ENCODE results near the gene ATXN10. TPM values are rescaled to one million over a fixed set of nuclear protein-coding genes. Genes with fewer than 3 reads are reported as not detected.

Gene ATXN10
- total and polyA plus RNA-seq, 2 donors (not counting 1 experiment from before 2014, with no cell fraction given), result 52.3 to 95.5 TPM

GRCh38 chr22:45690008-45690407, 18.4 kb downstream of the ATXN10 start:
- Histone ChIP-seq H4K20me1 (ENCODE audit: control insufficient read depth, insufficient read depth, low read length, poor library complexity, severe bottlenecking) (peaks cover 52% of the 10 kb centered on the region), H2AFZ (ENCODE audit: insufficient read depth, low read depth, low read length, poor library complexity, severe bottlenecking) (no peak overlapping the region), H3K9me3 (ENCODE audit: control extremely low read depth in 1 of 3, control insufficient read depth in 2 of 3, insufficient read depth in 1 of 3, low read length in 2 of 3) (no peaks in the 10 kb centered on the region), H3K9ac (ENCODE audit: low read length) (no peak overlapping the region), H3K36me3 (replicated peaks in 1 of 2; ENCODE audit: control extremely low read depth in 1 of 2, control insufficient read depth in 1 of 2, extremely low read depth in 1 of 2, insufficient read depth in 2 of 2, low read length in 1 of 2) (peaks cover 2 to 21% of the 10 kb centered on the region in 2 experiments), H3K4me2 (replicated peaks; ENCODE audit: low read depth, low read length, poor library complexity, severe bottlenecking) (no peak overlapping the region), H3K79me2 (ENCODE audit: control insufficient read depth, insufficient read depth, low read length) (peaks cover 63% of the 10 kb centered on the region), H3K4me3 (ENCODE audit: control extremely low read depth in 1 of 5, extremely low read depth in 1 of 5, insufficient read depth in 1 of 5, low read depth in 2 of 5, low read length in 4 of 5) (no peak overlapping the region), H3K27me3 (replicated peaks in 1 of 4; ENCODE audit: control extremely low read depth in 1 of 4, control insufficient read depth in 3 of 4, insufficient read depth in 4 of 4, low read length in 3 of 4) (no peaks in the 10 kb centered on the region), H3K27ac (ENCODE audit: low read length in 2 of 2) (no peak overlapping the region), H3K4me1 (ENCODE audit: control insufficient read depth in 2 of 2, insufficient read depth in 2 of 2, low read length in 2 of 2) (peaks cover 0 to 2% of the 10 kb centered on the region in 2 donors)
- TF ChIP-seq EZH2 (IDR thresholded peaks at IDR 0.05; ENCODE audit: borderline replicate concordance, insufficient read depth, low read depth, low read length, poor library complexity, severe bottlenecking), result no peak
- TF ChIP-seq, protein P1, sequence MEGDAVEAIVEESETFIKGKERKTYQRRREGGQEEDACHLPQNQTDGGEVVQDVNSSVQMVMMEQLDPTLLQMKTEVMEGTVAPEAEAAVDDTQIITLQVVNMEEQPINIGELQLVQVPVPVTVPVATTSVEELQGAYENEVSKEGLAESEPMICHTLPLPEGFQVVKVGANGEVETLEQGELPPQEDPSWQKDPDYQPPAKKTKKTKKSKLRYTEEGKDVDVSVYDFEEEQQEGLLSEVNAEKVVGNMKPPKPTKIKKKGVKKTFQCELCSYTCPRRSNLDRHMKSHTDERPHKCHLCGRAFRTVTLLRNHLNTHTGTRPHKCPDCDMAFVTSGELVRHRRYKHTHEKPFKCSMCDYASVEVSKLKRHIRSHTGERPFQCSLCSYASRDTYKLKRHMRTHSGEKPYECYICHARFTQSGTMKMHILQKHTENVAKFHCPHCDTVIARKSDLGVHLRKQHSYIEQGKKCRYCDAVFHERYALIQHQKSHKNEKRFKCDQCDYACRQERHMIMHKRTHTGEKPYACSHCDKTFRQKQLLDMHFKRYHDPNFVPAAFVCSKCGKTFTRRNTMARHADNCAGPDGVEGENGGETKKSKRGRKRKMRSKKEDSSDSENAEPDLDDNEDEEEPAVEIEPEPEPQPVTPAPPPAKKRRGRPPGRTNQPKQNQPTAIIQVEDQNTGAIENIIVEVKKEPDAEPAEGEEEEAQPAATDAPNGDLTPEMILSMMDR (IDR thresholded peaks at IDR 0.05), result no peak
- Mint-ChIP-seq H3K9me3 (ENCODE audit: insufficient read depth) (no peaks in the 10 kb centered on the region), H3K27ac (no peak overlapping the region), H3K4me3 (no peak overlapping the region), H3K4me1 (peaks cover 18% of the 10 kb centered on the region), H3K27me3 (no peaks in the 10 kb centered on the region)
- ChIA-PET CTCF (no interaction called here), POLR2A (no interaction called here)
- DNase-seq, result no peak
- intact Hi-C loops (cut with micrococcal nuclease), result no loop called here
- no CpG with 5 or more reads among the region's 2 CpGs for WGBS (ENCODE audit: insufficient coverage)
- no peak for ATAC-seq (ENCODE audit: low read depth)

GRCh38 chr22:45692549-45692948, 20.9 kb downstream of the ATXN10 start:
- no peak for ATAC-seq (ENCODE audit: low read depth)
- Histone ChIP-seq H3K4me2 (replicated peaks; ENCODE audit: low read depth, low read length, poor library complexity, severe bottlenecking) (no peak overlapping the region), H3K36me3 (replicated peaks in 1 of 2; ENCODE audit: control extremely low read depth in 1 of 2, control insufficient read depth in 1 of 2, extremely low read depth in 1 of 2, insufficient read depth in 2 of 2, low read length in 1 of 2) (peaks cover 2 to 26% of the 10 kb centered on the region in 2 experiments), H3K27ac (ENCODE audit: low read length in 2 of 2) (no peak overlapping the region), H2AFZ (ENCODE audit: insufficient read depth, low read depth, low read length, poor library complexity, severe bottlenecking) (no peak overlapping the region), H3K9me3 (ENCODE audit: control extremely low read depth in 1 of 3, control insufficient read depth in 2 of 3, insufficient read depth in 1 of 3, low read length in 2 of 3) (no peaks in the 10 kb centered on the region), H4K20me1 (ENCODE audit: control insufficient read depth, insufficient read depth, low read length, poor library complexity, severe bottlenecking) (peaks cover 40% of the 10 kb centered on the region), H3K79me2 (ENCODE audit: control insufficient read depth, insufficient read depth, low read length) (peaks cover 39% of the 10 kb centered on the region), H3K4me1 (ENCODE audit: control insufficient read depth in 2 of 2, insufficient read depth in 2 of 2, low read length in 2 of 2) (peaks cover 0 to 6% of the 10 kb centered on the region in 2 donors), H3K27me3 (replicated peaks in 1 of 4; ENCODE audit: control extremely low read depth in 1 of 4, control insufficient read depth in 3 of 4, insufficient read depth in 4 of 4, low read length in 3 of 4) (no peaks in the 10 kb centered on the region), H3K4me3 (ENCODE audit: control extremely low read depth in 1 of 5, extremely low read depth in 1 of 5, insufficient read depth in 1 of 5, low read depth in 2 of 5, low read length in 4 of 5) (no peak overlapping the region), H3K9ac (ENCODE audit: low read length) (no peak overlapping the region)
- Mint-ChIP-seq H3K27me3 (no peaks in the 10 kb centered on the region), H3K4me3 (no peak overlapping the region), H3K9me3 (ENCODE audit: insufficient read depth) (no peaks in the 10 kb centered on the region), H3K27ac (no peak overlapping the region), H3K4me1 (peaks cover 14% of the 10 kb centered on the region)
- intact Hi-C loops (cut with micrococcal nuclease), result no loop called here
- no peak for DNase-seq
- 100% methylated on average over 1 of the region's 1 CpG for WGBS (ENCODE audit: insufficient coverage)
- ChIA-PET CTCF (no interaction called here), POLR2A (no interaction called here)
- TF ChIP-seq EZH2 (IDR thresholded peaks at IDR 0.05; ENCODE audit: borderline replicate concordance, insufficient read depth, low read depth, low read length, poor library complexity, severe bottlenecking), result no peak
- TF ChIP-seq, protein P1 (IDR thresholded peaks at IDR 0.05), result no peak
